H1 (cell line): ENCODE results near the gene KCNJ9. TPM values are rescaled to one million over a fixed set of nuclear protein-coding genes. Genes with fewer than 3 reads are reported as not detected.
A peak's percentile ranks its signal among the peaks of the same experiment; 100 is the strongest.

ENCODE experiments used
- CTCF ChIA-PET: fragments of 300-600 bp; sonication (Branson Sonifier 250); formaldehyde crosslinking; loops from one replicate; lab custom pipeline; 2021; ENCODE audit not compliant: partially characterized antibody; lab: Charles Lee
- POLR2A ChIA-PET: fragments of 300-600 bp; sonication (Branson Sonifier 250); formaldehyde crosslinking; loops from one replicate; lab custom pipeline; 2021; ENCODE audit warnings: inconsistent platforms; ENCODE audit not compliant: partially characterized antibody; lab: Charles Lee
- DNase-seq, 2 experiments: peaks; one replicate each; pipeline versions ENCODE4 v3.0.0 to v3.0.0-alpha.2; 2010 to 2022; ENCODE audit warnings: low spot score in 2 of 2, low read depth in 1 of 2, mixed read lengths in 1 of 2
- FAIRE-seq: peaks from 2 replicates; lab custom pipeline; 2011; peaks lifted over from hg19 to GRCh38; lab: Jason Lieb, UNC
- H2AFZ ChIP-seq: 2 replicates; pipeline ENCODE4 v1.8.1; 2012; ENCODE audit warnings: low read length, inconsistent platforms
- H2AK5ac ChIP-seq: 2 replicates; pipeline ENCODE4 v1.6.1; 2013; ENCODE audit warnings: low read depth, low read length
- H2BK120ac ChIP-seq: replicated peaks from 2 replicates; pipeline ENCODE3; 2013; ENCODE audit warnings: low read depth, low read length, inconsistent platforms
- H2BK12ac ChIP-seq: 2 replicates; pipeline ENCODE4 v1.6.1; 2013; ENCODE audit warnings: low read depth, low read length
- H2BK15ac ChIP-seq: 2 replicates; pipeline ENCODE4 v1.6.1; 2013; ENCODE audit warnings: low read length
- H2BK20ac ChIP-seq: 2 replicates; pipeline ENCODE4 v1.6.1; 2013; ENCODE audit warnings: low read length
- H2BK5ac ChIP-seq: 2 replicates; pipeline ENCODE4 v1.6.1; 2013; ENCODE audit warnings: low read depth, low read length
- H3K14ac ChIP-seq: 2 replicates; pipeline ENCODE4 v1.6.1; 2013; ENCODE audit warnings: inconsistent platforms; ENCODE audit not compliant: insufficient read length
- H3K18ac ChIP-seq: 2 replicates; pipeline ENCODE4 v1.6.1; 2013; ENCODE audit warnings: low read length; ENCODE audit errors: extremely low read depth
- H3K23ac ChIP-seq: 2 replicates; pipeline ENCODE4 v1.6.1; 2013; ENCODE audit warnings: inconsistent platforms; ENCODE audit not compliant: insufficient read length
- H3K23me2 ChIP-seq: 2 replicates; pipeline ENCODE4 v1.6.1; 2013; ENCODE audit warnings: low read depth, low read length
- H3K27ac ChIP-seq: 2 replicates; pipeline ENCODE4 v1.6.1; 2011; ENCODE audit warnings: low read depth, low read length, inconsistent platforms
- H3K27me3 ChIP-seq, 4 experiments: replicated peaks in 1 of 4; 1 replicate in 1 of 4; 2 replicates in 3 of 4; pipeline versions ENCODE4 v1.6.1 to v1.8.1; 2011 to 2013; ENCODE audit warnings: low read length in 3 of 4, mild to moderate bottlenecking in 3 of 4, inconsistent platforms in 2 of 4, mixed read lengths in 2 of 4, moderate library complexity in 1 of 4; ENCODE audit not compliant: control insufficient read depth in 3 of 4, insufficient read depth in 3 of 4; ENCODE audit errors: extremely low read depth in 1 of 4
- H3K36me3 ChIP-seq, 4 experiments: 2 replicates each; pipeline versions ENCODE4 v1.6.1 to v1.8.1; 2011 to 2013; ENCODE audit warnings: mild to moderate bottlenecking in 4 of 4, low read length in 3 of 4, moderate library complexity in 2 of 4, control low read depth in 1 of 4, inconsistent platforms in 1 of 4; ENCODE audit not compliant: insufficient read depth in 4 of 4, control insufficient read depth in 2 of 4
- H3K4ac ChIP-seq: replicated peaks from 2 replicates; pipeline ENCODE3; 2013; ENCODE audit warnings: low read length, low read depth, mixed read lengths, inconsistent platforms; ENCODE audit not compliant: insufficient read length
- H3K4me1 ChIP-seq, 4 experiments: replicated peaks in 1 of 4; 1 replicate in 1 of 4; 2 replicates in 3 of 4; pipeline versions ENCODE4 v1.6.1 to v1.8.1; 2011 to 2013; ENCODE audit warnings: low read length in 3 of 4, inconsistent platforms in 2 of 4, mixed read lengths in 1 of 4; ENCODE audit not compliant: insufficient read depth in 4 of 4, control insufficient read depth in 3 of 4
- H3K4me2 ChIP-seq, 2 experiments: 2 replicates each; pipeline versions ENCODE4 v1.6.1 to v1.8.1; 2011 to 2013; ENCODE audit warnings: low read depth in 2 of 2, low read length in 2 of 2, control low read depth in 1 of 2, inconsistent platforms in 1 of 2, mild to moderate bottlenecking in 1 of 2; ENCODE audit not compliant: insufficient read depth in 1 of 2
- H3K4me3 ChIP-seq, 4 experiments: fragments of 200-600, 300-600 bp in 1 of 4; sonication (generic), shearing (Covaris generic), sonication (Bioruptor Twin) in 1 of 4; 2 replicates each; pipeline versions ENCODE4 v1.5.1 to v1.8.1; 2011 to 2016; ENCODE audit warnings: low read length in 4 of 4, low read depth in 3 of 4, control low read depth in 2 of 4, inconsistent platforms in 2 of 4, mild to moderate bottlenecking in 2 of 4, mixed read lengths in 1 of 4, moderate library complexity in 1 of 4; ENCODE audit not compliant: insufficient read depth in 2 of 4; ENCODE audit errors: extremely low read depth in 1 of 4
- H3K56ac ChIP-seq: replicated peaks from 2 replicates; pipeline ENCODE3; 2013; ENCODE audit warnings: low read depth, mild to moderate bottlenecking, mixed read lengths, low read length, inconsistent platforms; ENCODE audit not compliant: insufficient read length
- H3K79me1 ChIP-seq: 2 replicates; pipeline ENCODE4 v1.6.1; 2013; ENCODE audit warnings: low read depth, low read length, control low read depth
- H3K79me2 ChIP-seq, 2 experiments: 2 replicates each; pipeline versions ENCODE4 v1.6.1 to v1.8.1; 2012 to 2013; ENCODE audit warnings: low read length in 2 of 2, mild to moderate bottlenecking in 2 of 2, inconsistent platforms in 1 of 2; ENCODE audit not compliant: insufficient read depth in 2 of 2, control insufficient read depth in 1 of 2
- H3K9ac ChIP-seq, 4 experiments: replicated peaks in 1 of 4; 1 replicate in 1 of 4; 2 replicates in 3 of 4; pipeline versions ENCODE4 v1.6.1 to v1.8.1; 2011 to 2013; ENCODE audit warnings: low read depth in 3 of 4, low read length in 3 of 4, control low read depth in 2 of 4, mild to moderate bottlenecking in 2 of 4, moderate library complexity in 2 of 4, inconsistent platforms in 1 of 4; ENCODE audit errors: extremely low read depth in 1 of 4
- H3K9me3 ChIP-seq, 2 experiments: 2 replicates each; pipeline versions ENCODE4 v1.6.1 to v1.8.1; 2012 to 2013; ENCODE audit warnings: mild to moderate bottlenecking in 2 of 2, moderate library complexity in 2 of 2, control low read depth in 1 of 2, inconsistent platforms in 1 of 2, low read depth in 1 of 2, low read length in 1 of 2, mixed read lengths in 1 of 2; ENCODE audit not compliant: insufficient read depth in 2 of 2
- H4K20me1 ChIP-seq, 2 experiments: replicated peaks in 1 of 2; 2 replicates each; pipeline versions ENCODE3 to v1.8.1; 2011 to 2013; ENCODE audit warnings: inconsistent platforms in 2 of 2, low read length in 2 of 2, mild to moderate bottlenecking in 1 of 2; ENCODE audit not compliant: insufficient read depth in 2 of 2, control insufficient read depth in 1 of 2
- H4K5ac ChIP-seq: 2 replicates; pipeline ENCODE4 v1.6.1; 2013; ENCODE audit warnings: low read length, low read depth, mixed read lengths, inconsistent platforms; ENCODE audit not compliant: insufficient read length
- H4K8ac ChIP-seq: 2 replicates; pipeline ENCODE4 v1.8.0; 2013; ENCODE audit warnings: mild to moderate bottlenecking, moderate library complexity, low read length, inconsistent platforms; ENCODE audit not compliant: insufficient read depth; ENCODE audit errors: extremely low read depth
- H4K91ac ChIP-seq: replicated peaks from 2 replicates; pipeline ENCODE3; 2013; ENCODE audit warnings: low read length, mixed read lengths, inconsistent platforms; ENCODE audit not compliant: insufficient read length
- HDAC2 ChIP-seq, 2 experiments: fragments of 300-600 bp in 1 of 2; sonication (generic) in 1 of 2; IDR thresholded peaks; 2 replicates each; pipeline ENCODE4 v1.6.1; 2011 to 2012; ENCODE audit warnings: low read depth in 2 of 2, low read length in 2 of 2, mild to moderate bottlenecking in 2 of 2, moderate library complexity in 2 of 2, borderline replicate concordance in 1 of 2, inconsistent platforms in 1 of 2
- RAD21 ChIP-seq, 2 experiments: IDR thresholded peaks in 1 of 2; conservative IDR thresholded peaks in 1 of 2; 2 replicates each; pipeline ENCODE4 v1.6.1; 2011; ENCODE audit warnings: low read depth in 2 of 2, low read length in 2 of 2, improper control_type of control experiment in 1 of 2, inconsistent platforms in 1 of 2, mild to moderate bottlenecking in 1 of 2, moderate library complexity in 1 of 2
- WGBS, 2 experiments: shearing (Covaris generic) in 1 of 2; methylation state at CpG; one replicate each; pipeline versions ENCODE4 v1.1.6 to v1.1.7; 2013 to 2015; ENCODE audit warnings: low lambda C conversion rate in 2 of 2, mixed read lengths in 2 of 2, inconsistent platforms in 1 of 2, low coverage in 1 of 2, missing lambda C conversion rate in 1 of 2; ENCODE audit not compliant: insufficient replicate concordance in 2 of 2, insufficient coverage in 1 of 2, insufficient read length in 1 of 2; ENCODE audit errors: extremely low coverage in 1 of 2, missing lambda C conversion rate in 1 of 2; 5-methylcytosine and 5-hydroxymethylcytosine counted together
- polyA plus RNA-seq, 7 experiments: library from polyadenylated mRNA; depleted of rRNA in 3 of 7; stranded (reverse) in 5 of 7; unstranded in 2 of 7; fragments of >200 nt in 5 of 7; fragments of 200-250 nt in 2 of 7; gene quantifications; 1 replicate in 5 of 7; 2 replicates in 1 of 7; 4 replicates in 1 of 7; pipeline versions ENCODE4 v1.2.1 to v1.2.3, GENCODE V29; 2011 to 2013; ENCODE audit warnings: missing spikeins in 2 of 7, mixed read lengths in 2 of 7
- total RNA-seq: library from RNA; stranded (reverse); fragmentation: NEBNext Ultra II Directional; extraction: Animal tissue kit (Norgen Biotek cat#: 25700); gene quantifications from 2 replicates; pipeline ENCODE4 v1.2.1, GENCODE V29; 2021
- TF ChIP-seq, protein P1 (sequence below), 3 experiments: IDR thresholded peaks; 1 replicate in 2 of 3; 2 replicates in 1 of 3; pipeline versions ENCODE4 v1.5.1 to v1.6.1; 2011; ENCODE audit warnings: low read length in 3 of 3, mild to moderate bottlenecking in 3 of 3, inconsistent platforms in 2 of 3, low read depth in 1 of 3, moderate library complexity in 1 of 3; ENCODE audit not compliant: insufficient read depth in 1 of 3; ENCODE audit errors: control extremely low read depth in 1 of 3
- TF ChIP-seq, protein P2 (sequence below): IDR thresholded peaks from 2 replicates; pipeline ENCODE4 v1.6.1; 2012; ENCODE audit warnings: low read length, inconsistent platforms

Gene KCNJ9
- total and polyA plus RNA-seq, 2 of the 8 experiments (the other 6 are each of a cell fraction or from before 2014, with no cell fraction given) = 0.02 to 0.13 TPM

- POLR2A ChIA-PET = interaction anchor here (0.8 to 8.1 kb wide), 8 partner anchors 9 to 86 kb away, joined by 3 to 56 read pairs (median 4); partner anchors contain the start of gene ATP1A2
- no peaks in the 10 kb centered on the region for H3K23me2 ChIP-seq
- 84% methylated on average over 8 of the region's 8 CpGs; no CpG with 5 or more reads in 1 of the 2 experiments for WGBS, 2 experiments
- no peaks in the 10 kb centered on the region for H3K79me2 ChIP-seq
- no peak overlapping the region for H3K4ac ChIP-seq
- no peak for FAIRE-seq
- CTCF ChIA-PET = interaction anchor here (0.6 to 18.1 kb wide), 23 partner anchors 13 to 233 kb away, joined by 3 to 256 read pairs (median 5); partner anchors contain the start of genes ATP1A2 and IGSF8
- H3K56ac ChIP-seq = no peak overlapping the region
- H3K27me3 ChIP-seq = no peaks in the 10 kb centered on the region
- no peak overlapping the region for H2BK5ac ChIP-seq
- H4K91ac ChIP-seq = no peak overlapping the region
- peaks cover 0 to 6% (median 0%) of the 10 kb centered on the region in 4 experiments; a peak in 2 of 7 replicates for H3K4me1 ChIP-seq
- no peak overlapping the region for H3K23ac ChIP-seq
- no peak overlapping the region for H2BK15ac ChIP-seq
- H4K8ac ChIP-seq = no peak overlapping the region
- peaks cover 0 to 1% of the 10 kb centered on the region in 2 experiments for H4K20me1 ChIP-seq
- no peak overlapping the region for H3K4me2 ChIP-seq
- no peak for DNase-seq
- H3K18ac ChIP-seq = no peak overlapping the region
- H2AK5ac ChIP-seq = no peak overlapping the region
- H3K27ac ChIP-seq = no peak overlapping the region
- no peak overlapping the region for H2BK120ac ChIP-seq
- peaks cover 9 to 57% (median 47%) of the 10 kb centered on the region in 4 experiments; a peak in 7 of 8 replicates for H3K36me3 ChIP-seq
- no peak overlapping the region for H3K9ac ChIP-seq
- H2AFZ ChIP-seq = no peak overlapping the region
- H3K4me3 ChIP-seq = no peak overlapping the region
- H4K5ac ChIP-seq = no peak overlapping the region
- H2BK12ac ChIP-seq = no peak overlapping the region
- peaks cover 3% of the 10 kb centered on the region; the same call in 1 of the 2 replicates for H3K79me1 ChIP-seq
- H2BK20ac ChIP-seq = no peak overlapping the region
- no peaks in the 10 kb centered on the region for H3K9me3 ChIP-seq
- H3K14ac ChIP-seq = no peak overlapping the region
- TF ChIP-seq HDAC2 (IDR thresholded peaks at IDR 0.05; ENCODE audit: borderline replicate concordance in 1 of 2, low read depth in 2 of 2, low read length in 2 of 2) (no peak), RAD21 (IDR thresholded peaks at IDR 0.05 in 1 of 2, conservative IDR thresholded peaks at IDR 0.05 in 1 of 2; ENCODE audit: low read depth in 2 of 2, low read length in 2 of 2) (peak; percentile 30 to 47; a peak in 3 of 4 replicates)
- TF ChIP-seq, protein P1, sequence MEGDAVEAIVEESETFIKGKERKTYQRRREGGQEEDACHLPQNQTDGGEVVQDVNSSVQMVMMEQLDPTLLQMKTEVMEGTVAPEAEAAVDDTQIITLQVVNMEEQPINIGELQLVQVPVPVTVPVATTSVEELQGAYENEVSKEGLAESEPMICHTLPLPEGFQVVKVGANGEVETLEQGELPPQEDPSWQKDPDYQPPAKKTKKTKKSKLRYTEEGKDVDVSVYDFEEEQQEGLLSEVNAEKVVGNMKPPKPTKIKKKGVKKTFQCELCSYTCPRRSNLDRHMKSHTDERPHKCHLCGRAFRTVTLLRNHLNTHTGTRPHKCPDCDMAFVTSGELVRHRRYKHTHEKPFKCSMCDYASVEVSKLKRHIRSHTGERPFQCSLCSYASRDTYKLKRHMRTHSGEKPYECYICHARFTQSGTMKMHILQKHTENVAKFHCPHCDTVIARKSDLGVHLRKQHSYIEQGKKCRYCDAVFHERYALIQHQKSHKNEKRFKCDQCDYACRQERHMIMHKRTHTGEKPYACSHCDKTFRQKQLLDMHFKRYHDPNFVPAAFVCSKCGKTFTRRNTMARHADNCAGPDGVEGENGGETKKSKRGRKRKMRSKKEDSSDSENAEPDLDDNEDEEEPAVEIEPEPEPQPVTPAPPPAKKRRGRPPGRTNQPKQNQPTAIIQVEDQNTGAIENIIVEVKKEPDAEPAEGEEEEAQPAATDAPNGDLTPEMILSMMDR (IDR thresholded peaks at IDR 0.05; ENCODE audit: control extremely low read depth in 1 of 3, insufficient read depth in 1 of 3, low read depth in 1 of 3, low read length in 3 of 3) = peak in 2 of 3 experiments; percentile 25 to 39; a peak in 3 of 4 replicates
- TF ChIP-seq, protein P2, sequence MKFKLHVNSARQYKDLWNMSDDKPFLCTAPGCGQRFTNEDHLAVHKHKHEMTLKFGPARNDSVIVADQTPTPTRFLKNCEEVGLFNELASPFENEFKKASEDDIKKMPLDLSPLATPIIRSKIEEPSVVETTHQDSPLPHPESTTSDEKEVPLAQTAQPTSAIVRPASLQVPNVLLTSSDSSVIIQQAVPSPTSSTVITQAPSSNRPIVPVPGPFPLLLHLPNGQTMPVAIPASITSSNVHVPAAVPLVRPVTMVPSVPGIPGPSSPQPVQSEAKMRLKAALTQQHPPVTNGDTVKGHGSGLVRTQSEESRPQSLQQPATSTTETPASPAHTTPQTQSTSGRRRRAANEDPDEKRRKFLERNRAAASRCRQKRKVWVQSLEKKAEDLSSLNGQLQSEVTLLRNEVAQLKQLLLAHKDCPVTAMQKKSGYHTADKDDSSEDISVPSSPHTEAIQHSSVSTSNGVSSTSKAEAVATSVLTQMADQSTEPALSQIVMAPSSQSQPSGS = no peak
Measured at GRCh38 chr1:160124705-160125478, 43.6 kb downstream of the KCNJ9 start.
